Activated CD4-positive, alpha-beta T cell treated with anti-CD3 and anti-CD28 coated beads, Interleukin-2, Interleukin-4, amounts not matched to agents 100 ng/mL and 50 ng/mL, durations not matched to agents 16 hours and 8 hours (primary cell): ENCODE measurements around the gene DMRT1.

ENCODE experiments used
- DNase-seq: peaks from one replicate; pipeline ENCODE4 v3.0.0-alpha.2; 2020; ENCODE audit warnings: low spot score

DMRT1 gene

DNA sequence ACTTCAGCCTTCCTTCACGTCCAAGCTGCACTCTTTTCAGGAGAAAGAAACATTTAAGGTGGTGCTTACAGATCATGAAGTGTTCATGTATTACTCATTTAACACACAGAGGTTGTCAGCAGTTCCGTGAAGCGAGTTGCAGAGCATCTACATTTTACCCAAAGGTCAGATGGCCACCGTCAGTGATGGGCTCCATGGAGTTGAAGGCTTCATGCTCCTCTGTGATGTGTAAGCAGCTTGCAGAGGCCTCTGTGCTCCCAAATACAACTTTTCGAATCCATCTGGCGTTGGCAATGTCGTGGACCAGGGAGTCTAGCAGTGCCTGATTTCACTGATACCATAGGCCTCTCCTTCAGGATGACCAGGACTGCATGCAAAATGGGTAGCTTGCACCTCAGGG is 81.2 kb downstream of the DMRT1 start:
- DNase-seq = no peak

DNA sequence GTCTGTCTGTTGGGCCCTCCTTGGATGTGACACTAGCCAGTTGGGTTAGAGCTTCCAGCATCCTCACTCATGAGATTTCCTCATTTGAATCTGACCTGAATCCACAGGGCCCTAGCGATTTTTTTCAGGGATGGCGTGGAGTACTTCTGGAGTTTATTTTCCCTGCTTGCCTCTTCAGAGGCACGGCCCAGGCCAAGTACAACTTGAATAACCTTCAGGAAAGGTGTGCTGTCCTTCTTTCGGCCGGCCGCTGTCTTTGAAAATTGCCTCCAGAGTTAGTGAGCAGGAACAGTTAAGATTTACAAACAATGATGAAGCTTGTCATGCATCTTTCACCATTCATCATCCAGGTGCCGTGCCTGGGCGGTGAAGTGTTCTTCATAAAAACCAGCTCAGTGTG is 85.5 kb downstream of the DMRT1 start:
- DNase-seq = no peak

DNA sequence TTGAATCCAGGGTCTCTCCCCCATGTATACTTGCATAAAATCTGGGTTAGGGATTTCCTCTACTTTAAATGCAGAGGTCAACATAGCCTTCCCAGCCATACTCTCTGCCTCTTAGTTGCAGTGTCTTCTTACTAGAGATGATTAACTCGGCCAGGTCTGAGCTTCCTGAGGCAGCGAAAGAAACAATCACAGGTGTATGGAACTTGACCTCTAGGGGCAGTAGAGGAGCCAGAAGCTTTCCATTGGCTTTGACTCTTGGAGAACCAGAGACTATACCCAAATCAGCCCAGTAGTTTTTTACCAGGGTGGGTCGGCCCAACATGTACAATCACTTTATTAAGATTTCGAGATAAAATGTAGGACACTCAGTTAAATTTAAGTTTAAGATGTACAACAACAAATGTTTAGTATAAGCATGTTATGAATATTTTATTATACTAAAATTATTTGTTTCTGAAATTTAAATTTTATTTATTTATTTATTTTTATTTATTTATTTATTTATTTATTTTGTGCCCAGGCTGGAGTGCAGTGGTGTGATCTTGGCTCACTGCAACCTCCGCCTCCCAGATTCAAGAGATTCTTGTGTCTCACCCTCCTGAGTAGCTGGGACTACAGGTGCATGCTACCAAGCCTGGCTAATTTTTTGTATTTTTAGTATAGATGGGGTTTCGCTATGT is 87.0 kb downstream of the DMRT1 start:
- DNase-seq = peak; percentile 22

- DNase-seq = no peak
Observed at GRCh38 chr9:929719-930118, 88.2 kb downstream of the DMRT1 start.

DNA sequence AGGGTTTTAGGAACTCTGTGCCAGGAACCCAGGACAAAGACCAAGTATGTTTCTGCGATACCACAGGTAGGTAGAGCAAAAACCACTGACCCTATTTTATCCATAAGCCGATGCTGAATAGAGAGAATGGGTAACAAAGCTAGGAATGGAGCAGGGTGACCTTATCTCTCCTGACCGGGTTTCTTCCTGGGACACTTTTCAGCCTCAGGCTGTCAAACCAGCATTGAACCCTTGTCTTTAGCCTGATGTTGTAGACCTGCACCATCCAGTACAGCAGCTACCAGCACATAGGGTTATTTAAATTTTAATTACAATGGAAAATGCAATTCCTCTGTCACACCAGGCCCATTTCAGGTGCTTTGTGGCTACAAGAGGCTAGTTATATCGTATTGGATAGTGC is 91.9 kb downstream of the DMRT1 start:
- DNase-seq = no peak

DNA sequence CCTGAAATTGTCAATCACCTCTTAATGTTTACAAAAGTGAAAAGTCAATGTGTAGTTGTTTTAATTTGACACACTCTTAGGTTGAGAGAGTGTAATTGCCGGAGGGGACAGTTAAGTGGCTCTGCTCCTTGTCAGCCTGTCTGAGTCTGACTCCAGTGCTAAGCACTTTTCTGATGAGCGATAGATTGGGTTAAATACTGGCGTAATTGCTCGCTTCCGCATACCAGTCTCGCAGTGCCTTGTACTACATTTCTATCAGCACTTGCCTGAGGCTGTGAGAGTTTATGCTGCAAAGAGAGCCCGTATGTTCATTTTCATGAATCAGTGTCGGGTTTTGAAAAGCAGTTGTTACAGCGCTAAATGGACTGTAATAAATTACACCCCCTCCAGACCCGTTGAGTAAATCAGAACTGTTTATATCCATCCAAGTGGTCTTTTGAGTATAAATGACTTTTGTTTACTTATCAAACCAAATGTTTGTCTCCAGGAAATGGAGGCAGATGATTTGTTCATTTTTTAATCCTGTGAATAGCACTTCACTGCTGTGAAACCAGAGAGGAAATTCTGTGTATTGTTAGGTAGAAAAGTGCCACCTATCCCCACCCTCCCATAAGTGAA is 94.0 kb downstream of the DMRT1 start:
- DNase-seq = no peak

DNA sequence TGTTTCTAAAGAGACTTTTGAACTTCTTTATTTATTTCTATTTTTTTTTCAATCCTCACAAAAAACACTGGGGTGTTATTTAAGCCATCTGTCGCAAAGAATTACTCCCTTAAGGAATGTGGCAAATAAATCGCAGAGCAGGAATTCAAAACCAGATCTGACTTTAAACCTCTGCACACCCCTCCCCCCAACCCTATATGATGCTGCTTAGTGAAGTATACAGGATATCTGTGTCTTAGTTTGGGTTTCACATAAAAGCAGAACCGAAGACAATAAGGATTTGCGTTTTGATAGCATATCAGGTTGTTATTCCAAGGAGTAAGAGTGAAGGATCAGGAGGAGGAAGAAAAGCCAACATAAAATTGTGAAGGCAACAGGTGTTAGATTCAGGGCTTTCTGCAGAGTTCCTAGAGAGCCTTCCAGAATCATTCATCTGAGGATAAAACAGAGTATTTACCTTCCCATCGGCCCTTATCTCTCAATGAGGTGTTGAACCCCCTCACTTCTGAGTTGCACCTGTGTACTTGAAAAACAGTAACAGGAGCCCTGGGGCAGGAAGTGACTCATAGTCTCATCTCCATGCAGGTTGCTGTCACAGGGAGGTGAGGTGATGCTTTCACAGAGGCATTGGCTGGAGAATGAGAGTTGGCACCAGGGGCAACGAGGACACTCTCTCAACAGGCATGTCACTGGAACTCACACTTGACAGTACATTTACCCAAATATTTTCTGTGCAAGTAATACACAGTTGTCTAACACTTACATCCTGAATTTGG is 101.5 kb downstream of the DMRT1 start:
- DNase-seq = no peak

DNA sequence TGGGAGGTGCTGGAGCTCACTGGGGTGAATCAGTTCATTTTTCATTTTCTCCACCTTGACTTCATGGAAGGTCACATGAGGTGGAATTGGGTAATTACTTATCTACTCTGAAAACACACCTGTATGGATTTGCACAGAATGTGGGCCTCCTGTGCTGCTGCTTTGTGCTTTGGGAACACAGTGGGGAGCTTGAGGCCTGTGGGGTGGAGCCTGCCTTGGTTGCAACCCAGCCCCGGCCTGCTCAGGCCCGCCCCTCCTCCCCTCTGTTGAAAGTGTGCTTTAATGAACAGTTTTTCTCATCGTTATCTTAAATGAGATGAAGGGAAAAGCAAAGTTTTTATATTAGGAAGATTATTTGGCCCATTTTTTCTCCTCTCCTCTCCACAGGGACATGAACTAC is 106.5 kb downstream of the DMRT1 start:
- no peak for DNase-seq

- DNase-seq = no peak
Observed at GRCh38 chr9:948497-948896, 107.0 kb downstream of the DMRT1 start.

- DNase-seq = no peak
Observed at GRCh38 chr9:950139-950538, 108.6 kb downstream of the DMRT1 start.

GRCh38 chr9:952546-952945 is 111.0 kb downstream of the DMRT1 start:
- DNase-seq = no peak

DNA sequence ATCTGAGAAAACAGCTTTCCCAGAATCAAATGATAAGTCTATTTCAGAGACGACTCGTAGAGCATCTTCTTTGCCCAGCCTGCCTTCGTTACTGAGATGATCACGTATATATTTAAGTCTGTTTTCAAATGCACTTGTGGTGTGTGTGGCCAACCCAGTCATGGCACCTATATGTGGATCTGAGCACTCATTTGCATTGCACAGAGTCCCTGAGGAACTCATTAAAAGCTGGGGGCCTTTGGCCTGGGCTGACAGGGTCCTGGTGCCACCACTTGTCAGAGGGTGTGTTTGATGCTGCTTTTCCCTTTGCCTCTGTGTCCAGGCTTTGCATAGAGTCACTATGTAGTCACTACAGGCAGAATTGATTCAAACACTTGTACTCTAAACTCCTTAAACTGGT is 117.6 kb downstream of the DMRT1 start:
- no peak for DNase-seq

DNA sequence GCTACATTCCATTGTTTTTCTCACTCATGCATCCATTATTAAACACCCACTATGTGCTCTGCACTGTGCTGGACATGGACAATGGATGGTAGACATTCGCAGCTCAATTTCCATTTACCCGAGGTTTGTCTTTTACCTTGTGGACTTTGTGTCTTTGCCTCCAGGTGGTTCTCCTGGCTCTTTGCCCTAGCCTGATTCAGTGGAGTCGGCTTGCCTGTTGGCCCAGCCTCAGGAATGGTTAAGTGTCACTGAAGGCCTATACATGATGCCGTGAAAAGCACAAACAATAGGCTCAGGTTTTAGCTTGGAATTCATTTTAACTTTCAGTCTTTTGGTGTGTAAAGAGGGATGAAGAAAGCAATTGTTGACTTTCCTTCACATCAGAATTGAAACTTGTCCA is 118.4 kb downstream of the DMRT1 start:
- DNase-seq = no peak

- no peak for DNase-seq
Observed at GRCh38 chr9:962023-962422, 120.5 kb downstream of the DMRT1 start.

DNA sequence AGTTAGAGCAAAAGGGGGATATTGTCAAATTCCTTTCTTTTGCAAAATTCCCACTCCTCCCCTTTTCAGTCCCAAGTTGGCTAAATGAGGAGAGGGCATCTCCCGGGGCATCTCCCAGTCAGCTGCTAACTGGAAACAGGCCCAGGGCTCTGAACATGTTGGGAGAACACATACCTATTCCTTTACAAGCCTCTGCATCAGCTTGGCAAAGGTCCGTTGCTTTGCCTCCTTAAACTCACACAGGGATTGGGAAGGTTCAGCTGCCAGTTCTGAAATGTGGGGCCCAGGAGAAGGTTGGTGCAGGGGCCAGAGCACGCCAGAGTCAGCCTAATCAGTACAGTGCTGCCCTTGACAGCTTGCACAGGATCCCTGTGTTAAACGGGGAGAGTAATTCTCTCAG is 124.0 kb downstream of the DMRT1 start:
- DNase-seq = no peak

- DNase-seq = no peak
Observed at GRCh38 chr9:966870-967269, 125.4 kb downstream of the DMRT1 start.

GRCh38 chr9:967436-967835 is 125.9 kb downstream of the DMRT1 start:
- no peak for DNase-seq

GRCh38 chr9:967903-968641 is 126.6 kb downstream of the DMRT1 start:
- DNase-seq = no peak

GRCh38 chr9:969310-970150 is 128.0 kb downstream of the DMRT1 start:
- no peak for DNase-seq

- DNase-seq = no peak
Observed at GRCh38 chr9:970151-970996, 128.9 kb downstream of the DMRT1 start.
